Kidney (tissue), 14 donors: ENCODE data around the gene BUD23. TPM values are rescaled to one million over a fixed set of nuclear protein-coding genes. Genes with fewer than 3 reads are reported as not detected.

Experiments used
- DNase-seq, 5 donors: peaks; one replicate each; pipeline ENCODE4 v3.0.0-alpha.2; 2013 to 2020
- FAIRE-seq: peaks from 2 replicates; lab custom pipeline; 2012; peaks lifted over from hg19 to GRCh38; lab: Jason Lieb, UNC
- H3K27ac ChIP-seq, 2 donors: one replicate each; pipeline ENCODE4 v1.7.0; 2013; ENCODE audit warnings: low read depth in 2 of 2, low read length in 2 of 2, inconsistent platforms in 1 of 2
- H3K27me3 ChIP-seq: one replicate; pipeline ENCODE4 v1.7.1; 2013; ENCODE audit warnings: low read length, inconsistent platforms; ENCODE audit not compliant: control insufficient read depth, insufficient read depth
- H3K36me3 ChIP-seq, 3 donors: one replicate each; pipeline versions ENCODE4 v1.7.0 to v1.7.1; 2013; ENCODE audit warnings: low read length in 3 of 3, control low read depth in 1 of 3, inconsistent platforms in 1 of 3; ENCODE audit not compliant: insufficient read depth in 3 of 3, control insufficient read depth in 2 of 3
- H3K4me1 ChIP-seq, 3 donors: one replicate each; pipeline versions ENCODE4 v1.7.0 to v1.7.1; 2013; ENCODE audit warnings: low read length in 3 of 3, inconsistent platforms in 1 of 3, low read depth in 1 of 3; ENCODE audit not compliant: control insufficient read depth in 2 of 3, insufficient read depth in 2 of 3
- H3K4me3 ChIP-seq, 3 donors: one replicate each; pipeline versions ENCODE4 v1.7.0 to v1.8.1; 2013; ENCODE audit warnings: low read length in 3 of 3, control low read depth in 1 of 3, inconsistent platforms in 1 of 3
- H3K9ac ChIP-seq, 3 donors: one replicate each; pipeline versions ENCODE4 v1.7.0 to v1.7.1; 2013; ENCODE audit warnings: low read length in 3 of 3, control low read depth in 1 of 3, inconsistent platforms in 1 of 3
- H3K9me3 ChIP-seq, 3 donors: one replicate each; pipeline versions ENCODE4 v1.7.0 to v1.7.1; 2013; ENCODE audit warnings: low read length in 3 of 3, control low read depth in 1 of 3, inconsistent platforms in 1 of 3; ENCODE audit not compliant: control insufficient read depth in 2 of 3, insufficient read depth in 1 of 3
- intact Hi-C: fragments of 100-400 bp; cut with DNase I; formaldehyde crosslinking; loops from one replicate; pipeline ENCODE4 v1.11.1; 2022
- microRNA-seq: library from miRNA; unstranded; fragments of <30 nt; microRNA quantifications from one replicate; pipeline ENCODE4 v1.2.0, GENCODE V29; 2020
- polyA plus RNA-seq: library from polyadenylated mRNA; stranded (reverse); fragments of 350-450 nt; fragmentation: Illumina TruSeq; extraction: RNeasy Lipid Tissue Mini Kit (QIAGEN cat#74804); gene quantifications from one replicate; pipeline ENCODE4 v1.2.3, GENCODE V29; 2014; ENCODE audit warnings: low read depth, low replicate concordance; ENCODE audit not compliant: insufficient read depth
- total RNA-seq: library from RNA; stranded (reverse); fragmentation: NEBNext Ultra II Directional; extraction: Animal tissue kit (Norgen Biotek cat#: 25700); gene quantifications from one replicate; pipeline ENCODE4 v1.2.1, GENCODE V29; 2021
- TF ChIP-seq, protein P1 (sequence below): IDR thresholded peaks from 3 replicates; pipeline ENCODE4 v1.5.1; 2012; ENCODE audit warnings: mild to moderate bottlenecking, moderate library complexity, borderline replicate concordance; ENCODE audit not compliant: insufficient read depth; ENCODE audit errors: extremely low read depth
- donor health status: control.
- donor health status: control.
- donor health status: control.
- donor health status: control.
- donor health status: control.
- donor health status: DM: yes; HTN: yes; CAD: no.
- donor health status: Normal renal cell carcinoma (clear cell type).

BUD23 gene
- total and polyA plus RNA-seq, 2 donors from 2014 or later = 61.0 to 92.7 TPM

DNA sequence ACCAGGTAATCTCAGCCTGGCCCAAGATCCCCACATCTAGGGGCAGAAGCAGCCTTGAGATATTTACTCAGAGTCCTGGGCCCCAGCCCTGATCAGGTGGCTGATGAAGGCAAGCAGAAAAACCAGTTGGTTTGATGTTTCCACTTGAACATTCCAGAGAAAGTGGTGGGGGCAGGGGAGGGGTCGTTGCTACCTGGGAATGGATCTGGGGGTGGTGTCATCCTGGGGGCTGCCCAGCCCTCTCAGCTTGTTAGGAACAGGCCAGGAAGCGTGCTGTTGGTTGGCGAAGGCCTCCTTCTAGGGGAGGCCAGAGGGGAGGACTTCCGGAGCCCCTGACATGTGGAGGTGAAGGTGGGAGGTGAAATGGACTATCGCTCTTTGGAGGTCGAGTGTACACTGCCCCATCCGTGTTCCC, 58.9 kb downstream of the BUD23 start:
- Histone ChIP-seq H3K27ac (peak overlapping the region; percentile 98 to 99), H3K27me3 (no peaks in the 10 kb centered on the region), H3K9me3 (no peaks in the 10 kb centered on the region), H3K9ac (peak overlapping the region in 2 of 3 donors; percentile 46 to 87), H3K36me3 (peaks cover 0 to 2% (median 2%) of the 10 kb centered on the region in 3 donors), H3K4me1 (peaks cover 4 to 23% (median 19%) of the 10 kb centered on the region in 3 donors), H3K4me3 (peak overlapping the region in 2 of 3 donors; percentile 40 to 53)
- TF ChIP-seq, protein P1, sequence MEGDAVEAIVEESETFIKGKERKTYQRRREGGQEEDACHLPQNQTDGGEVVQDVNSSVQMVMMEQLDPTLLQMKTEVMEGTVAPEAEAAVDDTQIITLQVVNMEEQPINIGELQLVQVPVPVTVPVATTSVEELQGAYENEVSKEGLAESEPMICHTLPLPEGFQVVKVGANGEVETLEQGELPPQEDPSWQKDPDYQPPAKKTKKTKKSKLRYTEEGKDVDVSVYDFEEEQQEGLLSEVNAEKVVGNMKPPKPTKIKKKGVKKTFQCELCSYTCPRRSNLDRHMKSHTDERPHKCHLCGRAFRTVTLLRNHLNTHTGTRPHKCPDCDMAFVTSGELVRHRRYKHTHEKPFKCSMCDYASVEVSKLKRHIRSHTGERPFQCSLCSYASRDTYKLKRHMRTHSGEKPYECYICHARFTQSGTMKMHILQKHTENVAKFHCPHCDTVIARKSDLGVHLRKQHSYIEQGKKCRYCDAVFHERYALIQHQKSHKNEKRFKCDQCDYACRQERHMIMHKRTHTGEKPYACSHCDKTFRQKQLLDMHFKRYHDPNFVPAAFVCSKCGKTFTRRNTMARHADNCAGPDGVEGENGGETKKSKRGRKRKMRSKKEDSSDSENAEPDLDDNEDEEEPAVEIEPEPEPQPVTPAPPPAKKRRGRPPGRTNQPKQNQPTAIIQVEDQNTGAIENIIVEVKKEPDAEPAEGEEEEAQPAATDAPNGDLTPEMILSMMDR = no peak
- intact Hi-C loops = no loop called here
- DNase-seq (peak; percentile 86 to 92 (median 90)), FAIRE-seq (no peak)

DNA sequence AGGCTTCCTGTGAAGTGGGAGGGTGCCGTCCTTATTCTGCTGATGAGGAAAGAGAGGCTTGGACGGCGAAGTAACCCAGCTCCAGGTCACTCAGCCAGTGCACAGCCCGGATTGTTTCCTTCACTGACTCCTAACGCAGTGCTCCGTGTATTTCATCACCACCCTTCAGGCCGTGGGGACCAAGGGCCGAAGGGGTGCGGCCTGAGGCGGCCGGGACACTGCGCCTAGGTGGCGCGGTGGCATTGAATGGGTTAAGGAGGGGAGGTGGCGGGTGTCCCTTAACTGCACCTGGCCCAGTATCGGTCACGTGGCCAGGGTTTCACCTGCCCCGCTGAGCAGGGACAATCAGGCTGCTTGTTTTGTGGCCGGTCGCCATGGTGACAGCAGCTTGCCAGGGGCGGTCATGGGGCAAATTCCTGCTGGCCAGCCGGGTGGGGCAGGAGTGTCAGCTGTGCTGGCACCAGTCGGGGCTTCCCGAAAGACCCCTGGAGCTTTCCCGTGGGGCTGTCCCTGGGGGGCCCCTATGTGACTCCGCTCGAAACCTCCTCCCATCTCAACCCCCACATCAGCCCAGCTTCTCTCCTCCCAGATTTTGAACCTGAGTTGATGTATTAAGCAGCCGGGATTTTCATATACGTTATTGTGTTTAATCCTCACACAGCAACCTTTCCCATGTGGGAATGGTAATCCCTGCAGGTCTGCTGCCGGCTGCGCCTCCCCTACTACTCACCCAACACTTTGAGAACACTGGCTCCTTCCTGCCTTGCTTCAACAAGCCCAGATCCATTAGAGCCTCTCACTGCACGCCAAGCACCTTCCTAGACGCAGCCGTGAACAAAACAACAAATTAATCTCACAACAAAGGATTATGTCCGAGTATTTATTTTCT, 59.6 kb downstream of the BUD23 start:
- Histone ChIP-seq H3K27ac (peak overlapping the region; percentile 98 to 99), H3K27me3 (no peaks in the 10 kb centered on the region), H3K4me3 (peak overlapping the region in 2 of 3 donors; percentile 40 to 53), H3K36me3 (no peaks in the 10 kb centered on the region), H3K9ac (peak overlapping the region in 2 of 3 donors; percentile 46 to 87), H3K4me1 (peaks cover 4 to 23% (median 14%) of the 10 kb centered on the region in 3 donors), H3K9me3 (no peaks in the 10 kb centered on the region)
- DNase-seq (peak; percentile 98 to 99 (median 99)), FAIRE-seq (no peak)
- TF ChIP-seq, protein P1 = peak; percentile 9
- intact Hi-C loops = no loop called here

DNA sequence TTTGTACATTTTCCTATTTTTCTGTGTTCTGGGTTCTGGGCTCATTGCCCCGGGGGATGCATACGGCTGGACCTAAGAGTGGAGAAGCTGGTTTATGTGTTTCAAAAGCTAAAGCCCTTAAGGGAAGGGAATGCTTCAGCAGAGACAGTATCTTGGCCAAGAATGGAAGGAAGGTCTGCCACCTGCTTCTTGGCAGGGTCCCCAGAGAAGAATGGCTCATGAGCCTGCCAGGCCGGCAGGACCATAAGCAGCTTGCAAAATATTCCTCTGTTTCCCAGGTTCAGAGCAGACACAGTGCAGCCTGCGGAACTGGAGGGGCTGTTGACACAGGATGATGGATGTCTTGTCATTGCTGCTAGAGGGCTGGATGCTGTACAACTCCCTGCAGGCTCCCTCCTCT, 63.0 kb downstream of the BUD23 start:
- H3K9me3 ChIP-seq = no peaks in the 10 kb centered on the region
- H3K27ac ChIP-seq = no peak overlapping the region
- H3K9ac ChIP-seq = no peak overlapping the region
- no peaks in the 10 kb centered on the region for H3K36me3 ChIP-seq
- TF ChIP-seq, protein P1 = no peak
- H3K4me1 ChIP-seq = peaks cover 4 to 23% (median 14%) of the 10 kb centered on the region in 3 donors
- intact Hi-C loops = no loop called here
- DNase-seq (no peak), FAIRE-seq (no peak)
- no peaks in the 10 kb centered on the region for H3K27me3 ChIP-seq
- H3K4me3 ChIP-seq = no peak overlapping the region

Small RNA genes within 50 kb of the gene (microRNA-seq; reads per million reads assigned to microRNA genes)
- gene MIR4284 = not detected

Other genes with a start within 250 kb of the BUD23 start
- 0.22 TPM for gene FZD9, start 249.8 kb upstream of the BUD23 start, total RNA-seq
- gene FZD9, start 249.8 kb upstream of the BUD23 start, polyA plus RNA-seq = not detected
- gene BAZ1B, start 161.3 kb upstream of the BUD23 start, total RNA-seq = 52.0 TPM
- gene BAZ1B, start 161.3 kb upstream of the BUD23 start, polyA plus RNA-seq = 10.4 TPM
- 55.4 TPM for gene BCL7B, start 125.9 kb upstream of the BUD23 start, total RNA-seq
- 67.3 TPM for gene BCL7B, start 125.9 kb upstream of the BUD23 start, polyA plus RNA-seq
- 33.6 TPM for gene TBL2, start 105.0 kb upstream of the BUD23 start, total RNA-seq
- 18.8 TPM for gene TBL2, start 105.0 kb upstream of the BUD23 start, polyA plus RNA-seq
- gene MLXIPL, start 59.1 kb upstream of the BUD23 start, total RNA-seq = 26.2 TPM
- gene MLXIPL, start 59.1 kb upstream of the BUD23 start, polyA plus RNA-seq = 27.9 TPM
- gene VPS37D, start 15.8 kb upstream of the BUD23 start, total RNA-seq = 13.2 TPM
- 19.3 TPM for gene VPS37D, start 15.8 kb upstream of the BUD23 start, polyA plus RNA-seq
- gene DNAJC30, start 144 bp upstream of the BUD23 start, total RNA-seq = 15.0 TPM
- gene DNAJC30, start 144 bp upstream of the BUD23 start, polyA plus RNA-seq = 28.6 TPM
- 7.4 TPM for gene STX1A, start 36.1 kb downstream of the BUD23 start, total RNA-seq
- 2.2 TPM for gene STX1A, start 36.1 kb downstream of the BUD23 start, polyA plus RNA-seq
- 95.7 TPM for gene ABHD11, start 55.2 kb downstream of the BUD23 start, total RNA-seq
- 55.3 TPM for gene ABHD11, start 55.2 kb downstream of the BUD23 start, polyA plus RNA-seq
- gene CLDN3, start 86.7 kb downstream of the BUD23 start, total RNA-seq = 180 TPM
- gene CLDN3, start 86.7 kb downstream of the BUD23 start, polyA plus RNA-seq = 76.5 TPM
- gene CLDN4, start 147.4 kb downstream of the BUD23 start, total RNA-seq = 342 TPM
- 82.6 TPM for gene CLDN4, start 147.4 kb downstream of the BUD23 start, polyA plus RNA-seq
- gene METTL27, start 158.9 kb downstream of the BUD23 start, total RNA-seq = 19.3 TPM
- 12.9 TPM for gene METTL27, start 158.9 kb downstream of the BUD23 start, polyA plus RNA-seq
- 0.50 TPM for gene TMEM270, start 177.6 kb downstream of the BUD23 start, total RNA-seq
- gene TMEM270, start 177.6 kb downstream of the BUD23 start, polyA plus RNA-seq = not detected